Neural progenitor cell (in vitro differentiated cells): ENCODE results near the gene CCDC66. TPM values are rescaled to one million over a fixed set of nuclear protein-coding genes. Genes with fewer than 3 reads are reported as not detected.

Experiments used
- DNase-seq: peaks from one replicate; pipeline ENCODE4 v3.0.0-alpha.2; 2016; ENCODE audit warnings: low spot score
- H2AFZ ChIP-seq: fragments of 200-600 bp; sonication (generic); replicated peaks from 2 replicates; pipeline ENCODE4 v1.6.1; 2016; ENCODE audit warnings: antibody characterized with exemption
- H3F3A ChIP-seq: fragments of 200-600 bp; sonication (generic); 2 replicates; pipeline ENCODE4 v1.6.1; 2016; ENCODE audit warnings: antibody characterized with exemption, low read depth
- H3K27ac ChIP-seq: fragments of 200-600 bp; sonication (generic); 2 replicates; pipeline ENCODE4 v1.5.1; 2016; ENCODE audit warnings: mild to moderate bottlenecking
- H3K27me3 ChIP-seq: fragments of 200-600 bp; sonication (generic); 2 replicates; pipeline ENCODE4 v1.6.1; 2016; ENCODE audit warnings: mild to moderate bottlenecking, moderate library complexity
- H3K36me3 ChIP-seq: fragments of 200-600 bp; sonication (generic); 2 replicates; pipeline ENCODE4 v1.5.1; 2016
- H3K4me1 ChIP-seq: fragments of 200-600 bp; sonication (generic); 2 replicates; pipeline ENCODE4 v1.6.1; 2016; ENCODE audit warnings: mixed run types
- H3K4me2 ChIP-seq: fragments of 200-600 bp; sonication (generic); 2 replicates; pipeline ENCODE4 v1.6.1; 2016
- H3K4me3 ChIP-seq: fragments of 200-600 bp; sonication (generic); 2 replicates; pipeline ENCODE4 v1.5.1; 2016
- H3K79me2 ChIP-seq: fragments of 200-600 bp; sonication (generic); 2 replicates; pipeline ENCODE4 v1.6.1; 2016; ENCODE audit warnings: low read depth
- H3K9ac ChIP-seq: fragments of 200-600 bp; sonication (generic); 2 replicates; pipeline ENCODE4 v1.6.1; 2016
- H3K9me3 ChIP-seq: fragments of 200-600 bp; sonication (generic); 2 replicates; pipeline ENCODE4 v1.5.1; 2016; ENCODE audit warnings: low read depth
- H4K20me1 ChIP-seq: fragments of 200-600 bp; sonication (generic); 2 replicates; pipeline ENCODE4 v1.6.1; 2016; ENCODE audit warnings: low read depth
- H3K27ac Mint-ChIP-seq: 3 replicates; pipeline ENCODE4 v1.8.0; 2021; ENCODE audit warnings: mixed read lengths
- H3K27me3 Mint-ChIP-seq: 2 replicates; pipeline ENCODE4 v1.8.0; 2022; ENCODE audit warnings: low read depth, mild to moderate bottlenecking, inconsistent platforms, moderate library complexity, mixed read lengths; ENCODE audit not compliant: insufficient read depth
- H3K36me3 Mint-ChIP-seq: 3 replicates; pipeline ENCODE4 v1.8.0; 2021; ENCODE audit warnings: mixed read lengths
- H3K4me1 Mint-ChIP-seq: 3 replicates; pipeline ENCODE4 v1.8.0; 2021; ENCODE audit warnings: mixed read lengths
- H3K4me3 Mint-ChIP-seq: 3 replicates; pipeline ENCODE4 v1.8.0; 2021; ENCODE audit warnings: mild to moderate bottlenecking, moderate library complexity, mixed read lengths
- H3K9me3 Mint-ChIP-seq: 3 replicates; pipeline ENCODE4 v1.8.0; 2020; ENCODE audit warnings: mixed read lengths
- CTCF ChIP-seq: fragments of 200-600 bp; sonication (generic); IDR thresholded peaks from 2 replicates; pipeline ENCODE4 v1.5.1; 2017; ENCODE audit warnings: antibody characterized with exemption, mild to moderate bottlenecking
- EZH2 ChIP-seq: fragments of 200-600 bp; sonication (generic); IDR thresholded peaks from 2 replicates; pipeline ENCODE4 v1.6.1; 2017; ENCODE audit warnings: antibody characterized with exemption, mild to moderate bottlenecking, moderate library complexity
- EZH2phosphoT487 ChIP-seq: fragments of 200-600 bp; sonication (generic); IDR thresholded peaks from 2 replicates; pipeline ENCODE4 v1.6.1; 2017; ENCODE audit warnings: antibody characterized with exemption
- total RNA-seq: library from RNA; depleted of rRNA; stranded (reverse); fragments of >200 nt; gene quantifications from 2 replicates; pipeline ENCODE4 v1.2.3, GENCODE V29; 2015; ENCODE audit warnings: low replicate concordance

The CCDC66 gene
- total RNA-seq = 28.0 and 34.1 TPM in 2 replicates

- no peaks in the 10 kb centered on the region for H3K27me3 Mint-ChIP-seq
- H3K4me3 ChIP-seq = peak within 1 kb of the TSS; percentile 68
- H3K79me2 ChIP-seq = peaks cover 30% of the 10 kb centered on the region
- peak; percentile 94 for DNase-seq
- peaks cover 2% of the 10 kb centered on the region for H4K20me1 ChIP-seq
- H3K27ac Mint-ChIP-seq = peak within 1 kb of the TSS; percentile 98
- H3K36me3 ChIP-seq = peaks cover 4% of the 10 kb centered on the region
- no peaks in the 10 kb centered on the region for H3K9me3 ChIP-seq
- H3K9ac ChIP-seq = peak within 1 kb of the TSS; percentile 52
- peaks cover 9% of the 10 kb centered on the region for H3K36me3 Mint-ChIP-seq
- H3K4me1 ChIP-seq = peaks cover 8% of the 10 kb centered on the region
- H3K9me3 Mint-ChIP-seq = no peaks in the 10 kb centered on the region
- H3K27ac ChIP-seq = peak within 1 kb of the TSS; percentile 30
- no peaks in the 10 kb centered on the region for H3K27me3 ChIP-seq
- TF ChIP-seq CTCF (peak; percentile 75), EZH2phosphoT487 (no peak)
- peak within 1 kb of the TSS; percentile 82 for H3K4me2 ChIP-seq
- peaks cover 12% of the 10 kb centered on the region for H3K4me1 Mint-ChIP-seq
- H2AFZ ChIP-seq = peak within 1 kb of the TSS; percentile 85
- peaks cover 17% of the 10 kb centered on the region for H3F3A ChIP-seq
- peak within 1 kb of the TSS; percentile 98 for H3K4me3 Mint-ChIP-seq
These were observed at the start of gene CCDC66 for GRCh38 chr3:56556908-56557830. TSS of gene CCDC66 (plus strand) at chr3:56557175. CDS start at chr3:56557243, 68 bp downstream.

DNA sequence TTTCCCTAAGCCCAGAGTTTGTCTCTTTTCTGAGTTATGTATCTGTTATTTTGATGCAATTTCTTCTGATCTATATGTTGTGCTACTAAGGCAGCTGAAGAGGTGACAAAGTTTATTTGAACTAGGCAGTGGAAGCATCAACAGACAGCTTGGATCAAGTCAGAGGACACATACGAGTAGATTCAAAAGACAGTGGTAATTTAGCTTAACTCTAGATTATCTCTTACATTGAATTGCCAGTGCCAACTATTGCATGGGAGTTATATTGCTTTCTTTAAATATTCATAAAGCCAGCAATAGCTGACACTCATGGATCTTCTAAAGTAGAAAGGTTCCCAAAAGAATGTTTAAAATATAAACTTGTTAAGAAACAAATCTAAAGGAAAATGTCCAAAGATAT lies 37.3 kb upstream of the CCDC66 start:
- H3K4me1 ChIP-seq = peaks cover 2% of the 10 kb centered on the region
- Mint-ChIP-seq H3K27me3 (peaks cover 10% of the 10 kb centered on the region), H3K36me3 (no peaks in the 10 kb centered on the region), H3K4me1 (no peaks in the 10 kb centered on the region), H3K4me3 (no peak overlapping the region), H3K9me3 (no peaks in the 10 kb centered on the region), H3K27ac (no peak overlapping the region)
- no peaks in the 10 kb centered on the region for H3K9me3 ChIP-seq
- H3K9ac ChIP-seq = no peak overlapping the region
- peaks cover 11% of the 10 kb centered on the region for H3F3A ChIP-seq
- no peaks in the 10 kb centered on the region for H4K20me1 ChIP-seq
- H3K4me2 ChIP-seq = no peak overlapping the region
- H3K36me3 ChIP-seq = no peaks in the 10 kb centered on the region
- no peaks in the 10 kb centered on the region for H3K27me3 ChIP-seq
- no peak for DNase-seq
- no peaks in the 10 kb centered on the region for H3K79me2 ChIP-seq
- no peak overlapping the region for H3K27ac ChIP-seq
- H3K4me3 ChIP-seq = no peak overlapping the region
- TF ChIP-seq EZH2phosphoT487 (no peak), CTCF (no peak), EZH2 (no peak)
- no peak overlapping the region for H2AFZ ChIP-seq

DNA sequence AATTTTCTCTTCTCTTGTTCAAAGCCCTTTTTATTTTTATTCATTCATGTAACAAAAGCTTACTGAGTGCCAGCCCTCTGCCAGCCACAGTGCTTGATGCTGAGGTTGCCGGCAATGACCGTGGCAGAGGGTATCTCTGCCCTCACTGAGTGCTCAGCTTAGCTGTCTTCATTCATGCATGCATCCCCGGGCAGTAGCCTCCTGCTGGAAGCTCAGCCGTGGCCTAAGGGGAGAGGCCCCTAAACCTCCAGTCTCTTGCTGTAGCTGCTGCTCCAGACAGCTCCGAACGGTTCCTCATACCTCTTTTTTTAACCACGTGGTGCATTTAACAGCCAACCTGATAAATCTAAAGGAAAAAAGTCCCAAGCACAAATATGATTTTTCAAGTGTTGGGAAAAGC lies 34.6 kb upstream of the CCDC66 start:
- Mint-ChIP-seq H3K9me3 (no peaks in the 10 kb centered on the region), H3K27ac (no peak overlapping the region), H3K4me1 (no peaks in the 10 kb centered on the region), H3K4me3 (no peak overlapping the region), H3K36me3 (no peaks in the 10 kb centered on the region), H3K27me3 (peaks cover 10% of the 10 kb centered on the region)
- H3K27ac ChIP-seq = no peak overlapping the region
- no peak overlapping the region for H3K4me3 ChIP-seq
- no peak overlapping the region for H3K4me2 ChIP-seq
- H3F3A ChIP-seq = no peaks in the 10 kb centered on the region
- no peaks in the 10 kb centered on the region for H3K27me3 ChIP-seq
- no peaks in the 10 kb centered on the region for H3K9me3 ChIP-seq
- TF ChIP-seq CTCF (no peak), EZH2phosphoT487 (no peak), EZH2 (no peak)
- no peaks in the 10 kb centered on the region for H4K20me1 ChIP-seq
- H3K4me1 ChIP-seq = peaks cover 9% of the 10 kb centered on the region
- H2AFZ ChIP-seq = no peak overlapping the region
- H3K9ac ChIP-seq = no peak overlapping the region
- peak; percentile 14 for DNase-seq
- no peaks in the 10 kb centered on the region for H3K36me3 ChIP-seq
- H3K79me2 ChIP-seq = no peaks in the 10 kb centered on the region
